Mucosa of descending colon (tissue), 3 donors: ENCODE data around the gene OPCML. TPM values are rescaled to one million over a fixed set of nuclear protein-coding genes. Genes with fewer than 3 reads are reported as not detected.

Experiments
- ATAC-seq: fragments of 200-7000 bp; cut with Tn5 transposase; one replicate; pipeline ENCODE4 v1.9.1; 2020; ENCODE audit warnings: mild to moderate bottlenecking, moderate library complexity
- DNase-seq, 3 donors: peaks; one replicate each; pipeline ENCODE4 v3.0.0-alpha.2; 2020
- H3K36me3 ChIP-seq: fragments of 200-600 bp; one replicate; pipeline ENCODE4 v1.8.0; 2021; ENCODE audit warnings: low read depth, mild to moderate bottlenecking
- H3K4me1 ChIP-seq: fragments of 200-600 bp; one replicate; pipeline ENCODE4 v1.8.0; 2021; ENCODE audit warnings: low read depth, mild to moderate bottlenecking
- H3K4me3 ChIP-seq: fragments of 200-600 bp; one replicate; pipeline ENCODE4 v1.8.0; 2021; ENCODE audit warnings: mild to moderate bottlenecking
- H3K9me3 ChIP-seq: fragments of 200-600 bp; one replicate; pipeline ENCODE4 v1.8.0; 2021; ENCODE audit warnings: mild to moderate bottlenecking
- CTCF ChIP-seq: fragments of 200-600 bp; IDR thresholded peaks from one replicate; pipeline ENCODE4 v1.8.0; 2022; ENCODE audit warnings: antibody characterized with exemption, mild to moderate bottlenecking
- intact Hi-C, 2 donors: fragments of 100-400 bp; cut with DNase I in 1 of 2; cut with micrococcal nuclease in 1 of 2; formaldehyde crosslinking; loops; one replicate each; pipeline versions ENCODE4 v1.11.0 to v1.11.1; 2022; cut with DNase I, micrococcal nuclease
- total RNA-seq, 3 donors: library from RNA; stranded (reverse); fragmentation: NEBNext Ultra II Directional in 2 of 3; extraction: Animal tissue kit (Norgen Biotek cat#: 25700) in 2 of 3; gene quantifications; one replicate each; pipeline versions ENCODE4 v1.2.1 to v1.2.4, GENCODE V29; 2021 to 2023
- donor health status: DM: no; HTN: no; CAD: no; lungs with moderate emphysema.
- donor health status: DM: no; HTN: no; CAD: no.
- donor health status: DM: no; HTN: yes; CAD: no.

Gene OPCML
- total RNA-seq, 3 donors from 2014 or later = 0.10 to 0.47 TPM; not detected in 1

GRCh38 chr11:133526790-133527189 is 5.5 kb downstream of the OPCML start:
- no peaks in the 10 kb centered on the region for H3K36me3 ChIP-seq
- ATAC-seq (no peak), DNase-seq (no peak)
- intact Hi-C loops = no loop called here
- H3K9me3 ChIP-seq = no peaks in the 10 kb centered on the region
- no peaks in the 10 kb centered on the region for H3K4me1 ChIP-seq
- TF ChIP-seq CTCF = no peak
- H3K4me3 ChIP-seq = no peak overlapping the region

GRCh38 chr11:133525976-133526375 is 6.3 kb downstream of the OPCML start:
- intact Hi-C loops = no loop called here
- ATAC-seq (no peak), DNase-seq (no peak)
- Histone ChIP-seq H3K4me3 (no peak overlapping the region), H3K4me1 (no peaks in the 10 kb centered on the region), H3K36me3 (no peaks in the 10 kb centered on the region), H3K9me3 (no peaks in the 10 kb centered on the region)
- TF ChIP-seq CTCF = no peak

GRCh38 chr11:133524488-133524887 is 7.8 kb downstream of the OPCML start:
- DNase-seq = no peak
- intact Hi-C loops = no loop called here
- Histone ChIP-seq H3K4me1 (no peaks in the 10 kb centered on the region), H3K36me3 (no peaks in the 10 kb centered on the region), H3K4me3 (no peak overlapping the region), H3K9me3 (no peaks in the 10 kb centered on the region)
- ATAC-seq = no peak
- no peak for TF ChIP-seq CTCF

GRCh38 chr11:133522344-133522743 is 10.0 kb downstream of the OPCML start:
- Histone ChIP-seq H3K9me3 (no peaks in the 10 kb centered on the region), H3K4me3 (no peak overlapping the region), H3K4me1 (no peaks in the 10 kb centered on the region), H3K36me3 (no peaks in the 10 kb centered on the region)
- no peak for DNase-seq
- intact Hi-C loops = no loop called here
- TF ChIP-seq CTCF = no peak
- no peak for ATAC-seq

GRCh38 chr11:133521502-133521901 is 10.8 kb downstream of the OPCML start:
- no peaks in the 10 kb centered on the region for H3K36me3 ChIP-seq
- H3K9me3 ChIP-seq = no peaks in the 10 kb centered on the region
- no peaks in the 10 kb centered on the region for H3K4me1 ChIP-seq
- no peak for DNase-seq
- intact Hi-C loops = no loop called here
- no peak overlapping the region for H3K4me3 ChIP-seq
- TF ChIP-seq CTCF = no peak
- ATAC-seq = no peak

- TF ChIP-seq CTCF = no peak
- Histone ChIP-seq H3K36me3 (no peaks in the 10 kb centered on the region), H3K9me3 (no peaks in the 10 kb centered on the region), H3K4me3 (no peak overlapping the region), H3K4me1 (no peaks in the 10 kb centered on the region)
- ATAC-seq = no peak
- intact Hi-C loops = no loop called here
- DNase-seq = no peak
These were observed 11.6 kb downstream of the OPCML start for GRCh38 chr11:133520707-133521106.
